H9 (cell line): ENCODE data around the gene SSBP3. TPM values are rescaled to one million over a fixed set of nuclear protein-coding genes. Genes with fewer than 3 reads are reported as not detected.
A peak's percentile ranks its signal among the peaks of the same experiment; 100 is the strongest.

Experiments
- DNase-seq: peaks from one replicate; pipeline ENCODE4 v3.0.0-alpha.2; 2017
- H2AFZ ChIP-seq: one replicate; pipeline ENCODE4 v1.6.1; 2013; ENCODE audit warnings: mild to moderate bottlenecking, low read length, control low read depth, moderate library complexity
- H2AK5ac ChIP-seq: 2 replicates; pipeline ENCODE4 v1.6.1; 2013; ENCODE audit warnings: low read length, control low read depth, mixed read lengths; ENCODE audit not compliant: insufficient read length
- H2BK120ac ChIP-seq: one replicate; pipeline ENCODE4 v1.6.1; 2013; ENCODE audit warnings: low read depth, mild to moderate bottlenecking, low read length, control low read depth, inconsistent platforms; ENCODE audit not compliant: poor library complexity, severe bottlenecking
- H2BK12ac ChIP-seq: 2 replicates; pipeline ENCODE4 v1.6.1; 2013; ENCODE audit warnings: low read length, control low read depth, mixed read lengths, low read depth; ENCODE audit not compliant: insufficient read length
- H2BK15ac ChIP-seq: 2 replicates; pipeline ENCODE4 v1.6.1; 2013; ENCODE audit warnings: low read depth, low read length, control low read depth
- H2BK20ac ChIP-seq: one replicate; pipeline ENCODE4 v1.6.1; 2013; ENCODE audit warnings: low read depth, mild to moderate bottlenecking, low read length, control low read depth, inconsistent platforms; ENCODE audit not compliant: poor library complexity, severe bottlenecking
- H2BK5ac ChIP-seq: 2 replicates; pipeline ENCODE4 v1.6.1; 2013; ENCODE audit warnings: low read length, control low read depth, mixed read lengths; ENCODE audit not compliant: insufficient read length
- H3K14ac ChIP-seq: 2 replicates; pipeline ENCODE4 v1.6.1; 2013; ENCODE audit warnings: low read length, control low read depth; ENCODE audit not compliant: insufficient read depth
- H3K18ac ChIP-seq: 2 replicates; pipeline ENCODE4 v1.6.1; 2013; ENCODE audit warnings: low read depth, mild to moderate bottlenecking, mixed read lengths, low read length, control low read depth; ENCODE audit not compliant: insufficient read length
- H3K23ac ChIP-seq: 2 replicates; pipeline ENCODE4 v1.6.1; 2013; ENCODE audit warnings: low read length, control low read depth, mixed read lengths, low read depth; ENCODE audit not compliant: insufficient read length
- H3K23me2 ChIP-seq: 2 replicates; pipeline ENCODE4 v1.6.1; 2013; ENCODE audit warnings: low read depth, mild to moderate bottlenecking, mixed read lengths, low read length, control low read depth; ENCODE audit not compliant: insufficient read length, poor library complexity, severe bottlenecking
- H3K27ac ChIP-seq: 2 replicates; pipeline ENCODE4 v1.5.1; 2013; ENCODE audit warnings: low read length, control low read depth, mixed read lengths, low read depth; ENCODE audit not compliant: insufficient read length
- H3K27me3 ChIP-seq: 2 replicates; pipeline ENCODE4 v1.6.1; 2013; ENCODE audit warnings: low read length, control low read depth, inconsistent platforms; ENCODE audit not compliant: insufficient read depth
- H3K4ac ChIP-seq: 2 replicates; pipeline ENCODE4 v1.6.1; 2013; ENCODE audit warnings: low read depth, mild to moderate bottlenecking, control low read depth, inconsistent platforms, low read length, moderate library complexity
- H3K4me1 ChIP-seq: 2 replicates; pipeline ENCODE4 v1.6.1; 2013; ENCODE audit warnings: low read length, control low read depth, inconsistent platforms; ENCODE audit not compliant: insufficient read depth
- H3K4me2 ChIP-seq: 2 replicates; pipeline ENCODE4 v1.6.1; 2013; ENCODE audit warnings: low read length, control low read depth, mixed read lengths; ENCODE audit not compliant: insufficient read length, insufficient read depth
- H3K56ac ChIP-seq: 2 replicates; pipeline ENCODE4 v1.6.1; 2013; ENCODE audit warnings: low read depth, mild to moderate bottlenecking, mixed read lengths, low read length, control low read depth; ENCODE audit not compliant: insufficient read length
- H3K79me1 ChIP-seq: 2 replicates; pipeline ENCODE4 v1.6.1; 2013; ENCODE audit warnings: low read depth, mild to moderate bottlenecking, moderate library complexity, low read length, control low read depth, inconsistent platforms; ENCODE audit not compliant: insufficient read depth, poor library complexity, severe bottlenecking
- H3K79me2 ChIP-seq: 2 replicates; pipeline ENCODE4 v1.6.1; 2013; ENCODE audit warnings: low read length, control low read depth, inconsistent platforms; ENCODE audit not compliant: insufficient read depth
- H3K9ac ChIP-seq: 2 replicates; pipeline ENCODE4 v1.6.1; 2013; ENCODE audit warnings: low read length, control low read depth, mixed read lengths; ENCODE audit not compliant: insufficient read length; ENCODE audit errors: extremely low read depth
- H3K9me3 ChIP-seq: one replicate; pipeline ENCODE4 v1.6.1; 2013; ENCODE audit warnings: low read depth, low read length, inconsistent platforms; ENCODE audit not compliant: control insufficient read depth
- H3T11ph ChIP-seq: one replicate; pipeline ENCODE4 v1.6.1; 2013; ENCODE audit warnings: mild to moderate bottlenecking, low read length, control low read depth, inconsistent platforms
- H4K20me1 ChIP-seq: one replicate; pipeline ENCODE4 v1.6.1; 2013; ENCODE audit not compliant: control insufficient read depth, insufficient read length, insufficient read depth
- H4K5ac ChIP-seq: 2 replicates; pipeline ENCODE4 v1.6.1; 2013; ENCODE audit warnings: low read depth, mild to moderate bottlenecking, mixed read lengths, low read length, control low read depth; ENCODE audit not compliant: insufficient read length
- H4K8ac ChIP-seq: replicated peaks from 2 replicates; pipeline ENCODE4 v1.6.1; 2013; ENCODE audit warnings: low read length, control low read depth, mixed read lengths, low read depth; ENCODE audit not compliant: insufficient read length
- H4K91ac ChIP-seq: 2 replicates; pipeline ENCODE4 v1.6.1; 2013; ENCODE audit warnings: low read depth, mild to moderate bottlenecking, moderate library complexity, mixed read lengths, low read length, control low read depth; ENCODE audit not compliant: insufficient read length
- H3K27ac Mint-ChIP-seq, 3 experiments: 2 replicates in 2 of 3; 3 replicates in 1 of 3; pipeline ENCODE4 v1.8.0; 2020 to 2021; ENCODE audit warnings: mixed read lengths in 3 of 3, mild to moderate bottlenecking in 1 of 3, moderate library complexity in 1 of 3
- H3K27me3 Mint-ChIP-seq: 2 replicates; pipeline ENCODE4 v1.8.0; 2021; ENCODE audit warnings: low read depth, mild to moderate bottlenecking, moderate library complexity, mixed read lengths
- H3K36me3 Mint-ChIP-seq, 3 experiments: 2 replicates in 2 of 3; 3 replicates in 1 of 3; pipeline ENCODE4 v1.8.0; 2020 to 2021; ENCODE audit warnings: low read depth in 3 of 3, mixed read lengths in 3 of 3; ENCODE audit not compliant: insufficient read depth in 1 of 3
- H3K4me1 Mint-ChIP-seq, 2 experiments: 2 replicates each; pipeline ENCODE4 v1.8.0; 2020; ENCODE audit warnings: mixed read lengths in 2 of 2
- H3K4me3 Mint-ChIP-seq, 2 experiments: 2 replicates in 1 of 2; 3 replicates in 1 of 2; pipeline ENCODE4 v1.8.0; 2020 to 2021; ENCODE audit warnings: mild to moderate bottlenecking in 2 of 2, mixed read lengths in 2 of 2, moderate library complexity in 1 of 2
- H3K9me3 Mint-ChIP-seq, 2 experiments: 2 replicates in 1 of 2; 3 replicates in 1 of 2; pipeline ENCODE4 v1.8.0; 2020; ENCODE audit warnings: mild to moderate bottlenecking in 2 of 2, mixed read lengths in 2 of 2, moderate library complexity in 1 of 2
- CTCF ChIP-seq: fragments of 200-600 bp; sonication (generic); conservative IDR thresholded peaks from 3 replicates; pipeline ENCODE4 v1.8.0; 2021; ENCODE audit warnings: antibody characterized with exemption, mild to moderate bottlenecking
- WGBS: extraction: QIAGEN DNeasy Blood & Tissue Kit; methylation state at CpG from one replicate; pipeline ENCODE4 v1.1.7; 2013; ENCODE audit warnings: missing lambda C conversion rate, low lambda C conversion rate, mixed read lengths; ENCODE audit not compliant: insufficient read length; ENCODE audit errors: extremely low coverage; 5-methylcytosine and 5-hydroxymethylcytosine counted together
- total RNA-seq: library from RNA; stranded (reverse); gene quantifications from 2 replicates; pipeline ENCODE4 v1.2.1, GENCODE V29; 2021

SSBP3 gene
- total RNA-seq, 1 experiment from 2014 or later = 126 TPM

DNA sequence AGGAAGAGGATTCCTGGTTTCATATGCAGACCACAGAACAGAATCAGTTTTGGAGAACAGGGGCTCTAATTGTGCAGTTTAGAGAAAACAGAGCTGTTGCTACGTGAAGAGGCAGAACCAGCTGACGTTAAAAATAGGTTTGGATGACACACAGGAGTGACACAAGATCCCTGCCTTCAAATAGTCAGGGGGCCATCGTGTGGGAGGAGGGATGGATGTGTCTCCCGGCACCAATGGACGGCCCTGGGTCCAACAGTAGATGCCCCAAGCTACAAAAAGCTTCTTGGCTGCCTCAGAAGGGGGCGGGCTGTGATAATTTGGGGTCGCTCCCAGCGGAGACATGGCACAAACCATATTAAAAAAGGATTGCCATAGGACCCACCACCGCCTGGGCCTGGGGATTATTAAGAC lies 118.4 kb downstream of the SSBP3 start:
- no peak overlapping the region for H2BK5ac ChIP-seq
- no peak overlapping the region for H4K5ac ChIP-seq
- no peak overlapping the region for H2AFZ ChIP-seq
- no peak overlapping the region for H2AK5ac ChIP-seq
- H3K14ac ChIP-seq = no peak overlapping the region
- no peaks in the 10 kb centered on the region for H3K27me3 Mint-ChIP-seq
- no peak for DNase-seq
- no peak overlapping the region for H4K8ac ChIP-seq
- H3K27ac ChIP-seq = no peak overlapping the region
- H3K4me2 ChIP-seq = no peak overlapping the region
- no peak overlapping the region for H3T11ph ChIP-seq
- H3K23me2 ChIP-seq = no peaks in the 10 kb centered on the region
- H3K23ac ChIP-seq = no peak overlapping the region
- H3K79me1 ChIP-seq = peaks cover 4% of the 10 kb centered on the region
- H3K56ac ChIP-seq = no peak overlapping the region
- no peaks in the 10 kb centered on the region for H3K9me3 Mint-ChIP-seq
- H3K18ac ChIP-seq = no peak overlapping the region
- H3K9ac ChIP-seq = no peak overlapping the region
- no peaks in the 10 kb centered on the region for H4K20me1 ChIP-seq
- H3K9me3 ChIP-seq = no peaks in the 10 kb centered on the region
- no peak overlapping the region for H3K4me3 Mint-ChIP-seq
- H2BK12ac ChIP-seq = no peak overlapping the region
- no peak overlapping the region; the same call in 1 of the 2 replicates for H2BK15ac ChIP-seq
- H2BK20ac ChIP-seq = no peak overlapping the region
- peaks cover 24% of the 10 kb centered on the region for H3K4me1 ChIP-seq
- no peak overlapping the region for H2BK120ac ChIP-seq
- H3K4ac ChIP-seq = no peak overlapping the region
- H3K36me3 Mint-ChIP-seq = no peaks in the 10 kb centered on the region
- H3K27ac Mint-ChIP-seq = peak overlapping the region; percentile 31 to 96 (median 64); a peak in 4 of 7 replicates
- peaks cover 76 to 89% of the 10 kb centered on the region in 2 experiments for H3K4me1 Mint-ChIP-seq
- peaks cover 2% of the 10 kb centered on the region for H3K79me2 ChIP-seq
- WGBS = no CpG with 5 or more reads among the region's 9 CpGs
- TF ChIP-seq CTCF = no peak
- H4K91ac ChIP-seq = no peak overlapping the region
- H3K27me3 ChIP-seq = no peaks in the 10 kb centered on the region
